Colonic mucosa (tissue), 4 donors: Measurements from ENCODE around the gene NUBPL. TPM values are rescaled to one million over a fixed set of nuclear protein-coding genes. Genes with fewer than 3 reads are reported as not detected.

Experiments used
- DNase-seq: peaks from one replicate; pipeline ENCODE4 v3.0.0-alpha.2; 2020
- H3K27ac ChIP-seq: fragments of 200-600 bp; one replicate; pipeline ENCODE4 v1.8.0; 2021
- H3K27me3 ChIP-seq: fragments of 200-600 bp; one replicate; pipeline ENCODE4 v1.8.0; 2021
- H3K36me3 ChIP-seq: fragments of 200-600 bp; one replicate; pipeline ENCODE4 v1.8.0; 2021
- H3K4me1 ChIP-seq: fragments of 200-600 bp; one replicate; pipeline ENCODE4 v1.8.0; 2021; ENCODE audit warnings: mild to moderate bottlenecking
- H3K4me3 ChIP-seq: fragments of 200-600 bp; one replicate; pipeline ENCODE4 v1.8.0; 2021
- H3K9ac ChIP-seq, 2 donors: one replicate each; pipeline ENCODE4 v1.7.0; 2013; ENCODE audit warnings: control low read depth in 2 of 2, low read depth in 2 of 2, low read length in 2 of 2
- H3K9me3 ChIP-seq: fragments of 200-600 bp; one replicate; pipeline ENCODE4 v1.8.0; 2021
- CTCF ChIP-seq: fragments of 200-600 bp; IDR thresholded peaks from one replicate; pipeline ENCODE4 v1.8.0; 2022; ENCODE audit warnings: antibody characterized with exemption, mild to moderate bottlenecking
- intact Hi-C: fragments of 100-400 bp; cut with DNase I; formaldehyde crosslinking; loops from one replicate; pipeline ENCODE4 v1.14.1; 2022
- total RNA-seq, 2 donors: library from RNA; stranded (reverse); fragmentation: NEBNext Ultra II Directional in 1 of 2; extraction: Animal tissue kit (Norgen Biotek cat#: 25700) in 1 of 2; gene quantifications; one replicate each; pipeline ENCODE4 v1.2.1, GENCODE V29; 2021
- donor health status: healthy.
- donor health status: DM: no; HTN: no; CAD: no.
- donor health status: DM: no; HTN: no; CAD: no.

NUBPL gene, protein sequence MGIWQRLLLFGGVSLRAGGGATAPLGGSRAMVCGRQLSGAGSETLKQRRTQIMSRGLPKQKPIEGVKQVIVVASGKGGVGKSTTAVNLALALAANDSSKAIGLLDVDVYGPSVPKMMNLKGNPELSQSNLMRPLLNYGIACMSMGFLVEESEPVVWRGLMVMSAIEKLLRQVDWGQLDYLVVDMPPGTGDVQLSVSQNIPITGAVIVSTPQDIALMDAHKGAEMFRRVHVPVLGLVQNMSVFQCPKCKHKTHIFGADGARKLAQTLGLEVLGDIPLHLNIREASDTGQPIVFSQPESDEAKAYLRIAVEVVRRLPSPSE
- 10 to 100 TPM; 13.3 to 14.0 TPM for total RNA-seq

DNA sequence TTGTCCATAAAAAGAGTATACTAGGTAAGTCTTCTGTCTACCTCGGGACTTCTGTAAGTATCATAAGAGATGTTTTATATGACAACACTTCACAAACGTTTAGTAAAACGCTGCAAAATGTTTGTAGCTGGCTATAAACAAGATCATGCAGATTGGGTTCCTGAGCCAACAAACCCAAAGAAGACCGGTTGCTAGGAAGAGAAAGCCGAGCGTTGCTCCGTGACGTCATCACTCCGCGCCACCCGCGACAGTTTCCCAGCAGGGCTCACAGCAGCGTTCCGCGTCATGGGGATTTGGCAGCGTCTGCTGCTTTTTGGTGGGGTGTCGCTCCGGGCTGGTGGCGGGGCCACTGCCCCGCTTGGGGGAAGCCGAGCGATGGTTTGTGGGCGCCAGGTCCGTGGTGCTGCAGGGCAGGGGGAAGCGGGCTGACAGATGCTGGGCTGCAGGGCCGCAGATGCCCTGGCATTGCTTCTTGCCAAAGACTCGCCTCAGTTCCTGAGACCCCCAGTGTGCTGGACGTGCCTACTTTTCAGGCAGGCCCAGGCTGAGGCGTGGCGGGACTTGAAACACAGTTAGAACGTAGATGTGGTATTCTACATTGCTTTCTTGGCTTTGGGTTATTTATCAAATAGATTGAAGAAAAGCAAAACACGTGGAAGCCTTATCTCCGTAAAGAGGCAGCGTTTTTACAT, at the start of gene NUBPL:
NUBPL (plus strand) TSS at position 250 of the 692 bp plus-strand sequence; CDS start at position 286, 36 bp downstream.
- intact Hi-C loops, result no loop called here
- Histone ChIP-seq H3K4me3 (peak within 1 kb of the TSS; percentile 95), H3K27ac (peak within 1 kb of the TSS; percentile 77), H3K27me3 (no peaks in the 10 kb centered on the region), H3K36me3 (no peaks in the 10 kb centered on the region), H3K9me3 (no peaks in the 10 kb centered on the region), H3K9ac (peak within 1 kb of the TSS; percentile 85 to 95), H3K4me1 (no peaks in the 10 kb centered on the region)
- TF ChIP-seq CTCF, result no peak
- peak; percentile 97 for DNase-seq

- intact Hi-C loops, result no loop called here
Observed at GRCh38 chr14:31527087-31527486, 34.1 kb upstream of the NUBPL start.

GRCh38 chr14:31527546-31527945, 33.7 kb upstream of the NUBPL start:
- intact Hi-C loops, result no loop called here

More at GRCh38 chr14:31527087-31527486, 34.1 kb upstream of the NUBPL start:
- Histone ChIP-seq H3K27me3 (no peaks in the 10 kb centered on the region), H3K27ac (no peak overlapping the region), H3K4me1 (no peaks in the 10 kb centered on the region), H3K9me3 (no peaks in the 10 kb centered on the region), H3K4me3 (no peak overlapping the region), H3K9ac (no peak overlapping the region), H3K36me3 (no peaks in the 10 kb centered on the region)
- TF ChIP-seq CTCF, result no peak
- DNase-seq, result no peak

DNA sequence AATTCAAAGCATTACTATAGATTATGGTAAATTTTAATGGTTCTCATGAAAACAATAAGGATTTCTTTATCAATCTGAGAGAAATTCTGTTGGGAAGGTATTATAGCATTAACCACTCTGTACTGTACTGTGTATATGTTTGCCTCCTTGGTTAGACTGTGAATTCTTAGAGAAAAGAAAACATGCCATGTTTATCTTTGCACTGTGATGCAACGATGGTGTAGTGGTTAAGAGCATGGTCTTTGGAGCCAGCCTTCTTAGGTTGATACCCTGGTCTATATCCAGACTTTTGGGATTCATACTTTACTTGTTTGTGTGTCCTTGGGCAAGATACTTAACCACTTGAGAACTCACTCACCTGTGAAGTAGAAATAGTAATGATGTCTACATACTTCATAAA, 32.2 kb upstream of the NUBPL start:
- no peak for TF ChIP-seq CTCF
- Histone ChIP-seq H3K4me3 (no peak overlapping the region), H3K27me3 (no peaks in the 10 kb centered on the region), H3K9me3 (no peaks in the 10 kb centered on the region), H3K36me3 (no peaks in the 10 kb centered on the region), H3K27ac (no peak overlapping the region), H3K4me1 (no peaks in the 10 kb centered on the region), H3K9ac (no peak overlapping the region)
- no peak for DNase-seq
- intact Hi-C loops, result no loop called here

More at GRCh38 chr14:31527546-31527945, 33.7 kb upstream of the NUBPL start:
- H3K27ac ChIP-seq, result no peak overlapping the region
- H3K4me1 ChIP-seq, result no peaks in the 10 kb centered on the region
- TF ChIP-seq CTCF, result no peak
- H3K9ac ChIP-seq, result no peak overlapping the region
- H3K9me3 ChIP-seq, result no peaks in the 10 kb centered on the region
- H3K36me3 ChIP-seq, result no peaks in the 10 kb centered on the region
- H3K27me3 ChIP-seq, result no peaks in the 10 kb centered on the region
- no peak overlapping the region for H3K4me3 ChIP-seq
- DNase-seq, result no peak

GRCh38 chr14:31530136-31530535, 31.1 kb upstream of the NUBPL start:
- Histone ChIP-seq H3K9ac (no peak overlapping the region), H3K36me3 (no peaks in the 10 kb centered on the region), H3K4me1 (no peaks in the 10 kb centered on the region), H3K4me3 (no peak overlapping the region), H3K27ac (no peak overlapping the region), H3K27me3 (no peaks in the 10 kb centered on the region), H3K9me3 (no peaks in the 10 kb centered on the region)
- TF ChIP-seq CTCF, result no peak
- DNase-seq, result no peak
- intact Hi-C loops, result no loop called here
